Mucosa of stomach (tissue), 1 donor: ENCODE data around the gene TBRG1.

Source experiments
- H3K27me3 ChIP-seq: one replicate; pipeline ENCODE4 v1.7.0; 2013; ENCODE audit warnings: mild to moderate bottlenecking, low read length; ENCODE audit not compliant: control insufficient read depth, insufficient read depth
- H3K36me3 ChIP-seq: one replicate; pipeline ENCODE4 v1.7.0; 2013; ENCODE audit warnings: low read length; ENCODE audit not compliant: control insufficient read depth, insufficient read depth
- H3K4me1 ChIP-seq: one replicate; pipeline ENCODE4 v1.7.0; 2013; ENCODE audit warnings: mild to moderate bottlenecking, low read length; ENCODE audit not compliant: control insufficient read depth, insufficient read depth
- H3K4me3 ChIP-seq: one replicate; pipeline ENCODE4 v1.7.0; 2013; ENCODE audit warnings: low read length
- H3K9ac ChIP-seq: one replicate; pipeline ENCODE4 v1.7.0; 2013; ENCODE audit warnings: mild to moderate bottlenecking, low read length, moderate library complexity
- H3K9me3 ChIP-seq: one replicate; pipeline ENCODE4 v1.7.0; 2013; ENCODE audit warnings: mild to moderate bottlenecking, low read length, moderate library complexity; ENCODE audit not compliant: control insufficient read depth
- donor health status: Pancreatic carcinoma.

TBRG1 gene

DNA sequence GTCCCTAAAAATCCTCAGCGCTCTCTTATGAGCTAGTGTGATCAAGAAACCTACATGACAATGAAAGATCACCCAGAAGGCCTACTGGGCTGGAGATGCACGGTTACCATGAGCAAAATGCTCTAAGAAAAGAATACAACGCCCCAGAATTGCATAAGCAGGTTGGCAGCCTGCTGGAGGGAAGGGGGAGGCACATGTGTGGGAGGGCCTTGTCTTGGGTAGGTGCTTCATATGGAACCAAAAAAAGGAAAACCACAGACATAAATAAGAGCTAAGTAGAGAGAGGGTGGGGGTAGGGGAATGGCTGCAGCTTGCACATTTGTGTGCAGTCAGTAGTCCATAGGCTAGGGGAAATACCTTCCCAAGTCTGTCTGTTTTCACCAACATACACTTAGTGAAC lies 48.1 kb downstream of the TBRG1 start:
- no peaks in the 10 kb centered on the region for H3K27me3 ChIP-seq
- peaks cover 14% of the 10 kb centered on the region for H3K4me1 ChIP-seq
- H3K36me3 ChIP-seq = no peaks in the 10 kb centered on the region
- no peaks in the 10 kb centered on the region for H3K9me3 ChIP-seq
- H3K4me3 ChIP-seq = no peak overlapping the region
- H3K9ac ChIP-seq = no peak overlapping the region

DNA sequence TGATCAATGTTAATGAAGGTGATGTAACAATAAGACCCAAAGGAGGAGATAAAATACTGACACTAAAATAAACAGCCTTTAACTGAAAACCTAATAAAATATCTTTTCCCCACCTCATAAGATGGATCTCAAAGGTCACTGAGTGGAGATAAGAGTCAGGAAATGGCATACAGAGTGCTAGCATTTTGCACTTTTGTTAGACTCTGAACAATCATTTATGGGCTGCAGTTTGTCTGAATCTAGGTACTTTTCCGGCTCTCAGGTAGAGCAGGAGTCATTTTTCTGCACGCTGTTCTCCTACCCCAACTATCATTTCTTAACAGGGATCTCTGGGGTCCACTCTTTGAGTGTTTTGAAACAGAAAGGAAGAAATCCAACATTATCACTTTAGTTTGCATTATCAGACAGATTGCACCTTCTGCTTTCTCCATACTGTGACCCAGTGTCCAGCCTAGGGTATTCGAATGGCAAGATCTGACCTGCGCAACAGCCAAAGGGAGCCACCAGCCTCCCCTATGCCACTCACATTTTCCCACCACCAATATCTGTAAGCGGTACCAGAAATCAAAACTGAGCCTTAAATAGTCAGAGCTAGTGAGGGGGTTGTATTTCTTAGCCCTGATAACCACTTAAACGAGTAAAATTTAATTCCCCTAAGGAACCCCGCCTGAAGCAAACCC lies 50.0 kb downstream of the TBRG1 start:
- peaks cover 20% of the 10 kb centered on the region for H3K4me1 ChIP-seq
- H3K4me3 ChIP-seq = peak overlapping the region; percentile 51
- no peaks in the 10 kb centered on the region for H3K36me3 ChIP-seq
- H3K27me3 ChIP-seq = no peaks in the 10 kb centered on the region
- peak overlapping the region; percentile 88 for H3K9ac ChIP-seq
- H3K9me3 ChIP-seq = no peaks in the 10 kb centered on the region

DNA sequence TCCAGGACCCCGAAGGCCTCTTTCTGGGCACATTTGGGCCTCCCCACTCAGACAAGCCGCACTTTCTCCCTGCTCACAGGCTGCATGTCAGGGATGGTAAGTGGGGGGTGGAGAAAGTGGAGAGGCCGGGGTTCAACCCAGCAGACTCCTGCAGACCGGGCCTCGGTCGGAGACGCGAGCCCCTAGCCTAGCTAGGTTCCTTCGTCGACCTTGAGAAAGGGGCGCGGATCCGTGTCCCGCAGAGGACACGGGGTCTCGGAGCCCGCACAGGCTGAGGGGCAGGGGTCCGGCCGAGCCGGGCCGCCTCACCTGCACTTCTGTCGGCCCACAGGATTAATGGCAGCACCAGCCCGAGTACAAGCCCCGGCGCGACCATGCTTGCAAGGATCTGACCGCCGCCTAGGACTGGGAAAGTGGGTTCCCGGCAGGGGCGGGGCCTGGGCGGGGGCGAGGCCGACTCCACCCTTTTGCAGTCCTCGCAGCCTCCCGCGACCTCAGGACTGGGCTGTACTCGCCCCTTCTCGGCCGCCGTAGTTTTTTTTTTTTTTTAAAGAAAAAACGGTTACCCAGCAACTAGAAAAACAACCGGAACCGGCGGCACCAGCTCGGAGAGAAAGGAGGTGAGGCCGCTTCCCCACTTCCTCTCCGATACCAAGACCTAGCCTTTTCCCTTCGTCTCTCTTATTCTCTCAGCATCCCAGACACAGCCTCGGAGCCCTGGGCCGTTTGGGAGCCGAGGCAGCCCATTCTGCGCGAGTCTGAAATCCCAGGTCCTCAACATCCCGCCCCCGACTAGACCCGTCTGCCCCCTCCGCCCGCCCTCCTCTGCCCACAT lies 50.9 kb downstream of the TBRG1 start, which contains the start of the genes SIAE and SPA17:
TSS of gene SIAE (minus strand) at position 407 of the 835 bp plus-strand sequence. CDS start at position 376, 31 bp downstream.
TSS of gene SPA17 (plus strand) at position 572 of the 835 bp plus-strand sequence. CDS start 1,361 bp downstream, outside the sequence.
- Histone ChIP-seq H3K9ac (peak within 1 kb of the TSS; percentile 88), H3K27me3 (no peaks in the 10 kb centered on the region), H3K9me3 (no peaks in the 10 kb centered on the region), H3K4me1 (peaks cover 20% of the 10 kb centered on the region), H3K36me3 (no peaks in the 10 kb centered on the region), H3K4me3 (peak within 1 kb of the TSS; percentile 51)

DNA sequence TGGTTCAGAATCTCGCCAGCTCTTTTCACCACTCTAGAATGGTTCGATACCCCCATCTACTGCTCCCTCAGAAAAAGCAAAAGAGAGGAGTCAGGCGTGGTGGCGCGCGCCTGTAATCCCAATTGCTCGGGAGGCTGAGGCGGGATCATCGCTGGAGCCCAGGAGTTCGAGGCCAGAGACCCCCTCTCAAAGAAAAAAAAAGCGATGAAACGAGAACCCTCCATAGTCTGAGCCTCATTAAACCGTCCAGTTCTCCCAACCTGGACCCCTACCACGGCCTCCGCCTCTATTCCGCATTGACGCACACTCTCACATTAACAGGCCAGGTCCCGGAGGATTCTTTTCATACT lies 51.5 kb downstream of the TBRG1 start:
- Histone ChIP-seq H3K4me3 (peak overlapping the region; percentile 51), H3K9me3 (no peaks in the 10 kb centered on the region), H3K27me3 (no peaks in the 10 kb centered on the region), H3K9ac (peak overlapping the region; percentile 46), H3K4me1 (peaks cover 20% of the 10 kb centered on the region), H3K36me3 (no peaks in the 10 kb centered on the region)

DNA sequence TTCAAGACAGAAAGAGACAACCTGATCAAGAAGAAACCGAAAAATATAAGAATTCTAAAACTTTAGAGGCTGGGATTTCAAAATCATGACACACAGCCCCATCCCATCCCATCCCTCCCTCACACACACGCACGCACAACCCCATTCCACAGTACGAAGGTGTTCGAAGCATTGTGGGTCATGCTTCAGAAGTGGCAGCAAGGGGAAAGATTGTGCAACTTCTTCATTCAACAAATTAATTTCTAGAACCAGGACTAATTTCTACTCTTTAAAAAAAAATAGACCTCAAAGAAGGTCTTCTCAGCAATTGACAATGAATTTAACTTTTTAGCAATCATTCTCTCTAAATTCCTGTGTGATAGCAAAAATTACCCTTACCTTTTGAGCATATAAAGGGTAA lies 51.9 kb downstream of the TBRG1 start:
- Histone ChIP-seq H3K4me3 (peak overlapping the region; percentile 51), H3K4me1 (peaks cover 20% of the 10 kb centered on the region), H3K9ac (no peak overlapping the region)

DNA sequence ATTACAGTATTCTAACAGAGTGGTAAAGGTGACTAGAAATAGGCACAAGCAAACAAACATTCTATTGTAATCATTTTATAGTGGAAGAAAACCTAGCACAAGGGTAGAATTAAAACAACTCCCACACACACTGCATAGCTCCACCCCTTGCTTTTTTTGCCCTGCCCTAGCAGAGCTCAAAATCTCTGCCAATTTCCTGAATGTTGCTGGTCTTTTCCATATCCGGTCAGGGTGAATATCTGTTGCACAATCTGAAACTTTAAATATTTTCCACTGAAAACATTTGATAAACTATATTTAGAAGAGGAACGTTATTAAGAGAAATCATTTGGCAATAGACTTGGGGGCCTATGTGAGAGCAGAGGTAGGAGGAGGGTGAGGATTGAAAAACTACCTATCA lies 53.7 kb downstream of the TBRG1 start:
- H3K36me3 ChIP-seq = no peaks in the 10 kb centered on the region
- no peak overlapping the region for H3K9ac ChIP-seq
- H3K4me3 ChIP-seq = no peak overlapping the region

More for the DNA sequence above, 51.9 kb downstream of the TBRG1 start:
- no peaks in the 10 kb centered on the region for H3K36me3 ChIP-seq
- H3K27me3 ChIP-seq = no peaks in the 10 kb centered on the region
- no peaks in the 10 kb centered on the region for H3K9me3 ChIP-seq

DNA sequence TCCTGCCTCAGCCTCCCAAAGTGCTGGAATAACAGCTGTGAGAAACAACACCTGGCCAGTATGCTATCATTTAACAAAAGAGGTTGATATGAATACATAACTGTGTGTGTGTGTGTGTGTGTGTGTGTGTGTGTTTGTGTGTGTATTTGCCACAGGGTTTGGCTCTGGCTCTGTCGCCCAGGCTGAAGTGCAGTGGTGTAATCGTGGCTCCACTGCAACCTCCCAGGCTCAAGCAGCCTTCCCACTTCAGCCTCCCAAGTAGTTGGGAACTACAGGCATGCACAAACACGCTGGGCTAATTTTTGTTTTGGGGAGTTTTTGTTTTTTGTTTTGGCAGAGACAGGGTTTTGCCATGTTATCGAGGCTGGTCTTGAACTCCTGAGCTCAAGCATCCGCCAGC lies 55.8 kb downstream of the TBRG1 start:
- H3K27me3 ChIP-seq = no peaks in the 10 kb centered on the region
- H3K4me3 ChIP-seq = no peak overlapping the region
- H3K9me3 ChIP-seq = no peaks in the 10 kb centered on the region
- peaks cover 10% of the 10 kb centered on the region for H3K4me1 ChIP-seq
- no peak overlapping the region for H3K9ac ChIP-seq
- no peaks in the 10 kb centered on the region for H3K36me3 ChIP-seq

More for the DNA sequence above, 53.7 kb downstream of the TBRG1 start:
- Histone ChIP-seq H3K4me1 (peaks cover 20% of the 10 kb centered on the region), H3K9me3 (no peaks in the 10 kb centered on the region), H3K27me3 (no peaks in the 10 kb centered on the region)

DNA sequence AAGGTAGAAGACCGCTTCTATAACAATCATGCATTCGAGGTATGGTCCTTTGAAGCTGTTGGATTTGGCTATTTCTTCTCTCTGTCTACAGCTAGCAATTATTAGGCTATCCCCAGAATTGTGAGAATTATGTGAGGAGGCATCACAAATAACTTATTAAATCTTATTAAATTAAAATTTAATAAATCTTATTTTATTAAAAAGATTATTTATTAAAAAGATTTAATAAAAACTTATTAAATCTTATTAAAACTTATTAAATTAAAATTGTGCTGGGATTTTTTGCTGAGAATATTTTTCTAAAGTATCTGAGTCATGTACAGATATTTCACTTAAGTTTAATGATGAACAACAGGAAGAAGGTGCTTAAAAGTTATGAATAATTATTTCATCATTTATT lies 58.8 kb downstream of the TBRG1 start:
- no peaks in the 10 kb centered on the region for H3K9me3 ChIP-seq

DNA sequence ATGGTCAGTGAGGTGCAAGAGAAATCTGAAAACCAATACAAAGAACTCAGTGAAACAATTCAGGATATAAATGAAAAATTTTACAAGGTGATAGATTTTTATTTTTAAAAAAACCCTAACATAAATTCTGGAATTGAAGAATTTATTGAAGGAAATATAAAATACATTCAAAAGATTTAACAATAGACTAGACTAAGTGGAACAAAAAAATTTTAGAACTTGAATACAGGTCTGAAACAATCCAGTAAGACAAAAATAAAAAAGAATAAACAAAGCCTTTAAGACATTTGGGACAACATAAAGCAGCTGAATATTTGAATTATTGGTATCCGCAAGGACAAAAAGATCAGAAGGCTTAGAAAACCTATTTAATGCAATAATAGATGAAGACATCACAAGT lies 59.8 kb downstream of the TBRG1 start:
- no peak overlapping the region for H3K4me3 ChIP-seq
- H3K4me1 ChIP-seq = no peaks in the 10 kb centered on the region
- H3K9ac ChIP-seq = no peak overlapping the region
- H3K9me3 ChIP-seq = no peaks in the 10 kb centered on the region
- H3K27me3 ChIP-seq = no peaks in the 10 kb centered on the region
- no peaks in the 10 kb centered on the region for H3K36me3 ChIP-seq

More for the DNA sequence above, 58.8 kb downstream of the TBRG1 start:
- Histone ChIP-seq H3K9ac (no peak overlapping the region), H3K36me3 (no peaks in the 10 kb centered on the region), H3K4me3 (no peak overlapping the region), H3K27me3 (no peaks in the 10 kb centered on the region), H3K4me1 (peaks cover 2% of the 10 kb centered on the region)
